Measurements from ENCODE around the gene PPIL6.

DNA sequence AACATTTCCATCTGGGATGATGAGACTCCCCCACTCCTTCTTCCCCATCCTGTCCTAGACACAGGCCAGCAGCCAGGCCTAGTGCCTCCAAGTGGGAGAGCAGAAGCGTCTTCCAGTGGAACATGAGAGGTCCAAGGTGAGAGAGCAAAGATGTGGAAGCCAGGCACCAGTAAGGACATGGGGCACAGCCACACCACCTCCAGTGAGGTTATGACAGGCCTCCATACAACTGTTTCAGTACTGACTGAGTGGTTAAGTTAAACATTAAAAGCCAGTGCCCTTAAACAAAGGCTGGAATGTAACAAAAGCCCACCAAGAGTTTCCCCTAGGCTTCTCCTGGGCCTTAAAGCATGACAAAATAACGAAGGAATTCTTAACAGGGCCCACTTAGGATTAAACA, 37.3 kb upstream of the PPIL6 start:
- TF ChIP-seq POLR2AphosphoS5 (IDR thresholded peaks at IDR 0.05; ENCODE audit: low read depth, low read length), result no peak
- TF ChIP-seq POLR2A (IDR thresholded peaks at IDR 0.05; ENCODE audit: low read depth, low read length), result no peak
- TF ChIP-seq TAF1 (IDR thresholded peaks at IDR 0.05; ENCODE audit: borderline replicate concordance, low read depth, low read length), result no peak

Data from GM12892 (cell line).